Panc1 (cell line): Measurements from ENCODE around the gene TRAPPC12. TPM values are rescaled to one million over a fixed set of nuclear protein-coding genes. Genes with fewer than 3 reads are reported as not detected.
"Not testable (repeated sequence)": the region's sequence is repeated elsewhere in the genome, so short reads cannot be mapped to it uniquely, and the experiment has no call there.

Experiments
- ATAC-seq: fragments of 200-7000 bp; cut with Tn5 transposase; 2 replicates; pipeline ENCODE4 v1.9.1; 2020; ENCODE audit warnings: mild to moderate bottlenecking, moderate library complexity
- BruUV-seq: library from RNA; stranded (reverse); fragments of 400-500 nt; replicated peaks from 2 replicates; lab custom pipeline; 2021; lab: Mats Ljungman, UMichigan
- CTCF ChIA-PET: fragments of 300-600 bp; sonication (Branson Sonifier 250); formaldehyde crosslinking; loops from one replicate; lab custom pipeline; 2022; ENCODE audit warnings: antibody characterized with exemption; lab: Charles Lee
- POLR2A ChIA-PET: fragments of 300-600 bp; sonication (Branson Sonifier 250); formaldehyde crosslinking; loops from one replicate; lab custom pipeline; 2022; ENCODE audit warnings: antibody characterized with exemption; lab: Charles Lee
- DNase-seq: peaks from one replicate; pipeline ENCODE4 v3.0.0-alpha.2; 2010; ENCODE audit warnings: low read depth, low spot score
- H3K27ac ChIP-seq: 2 replicates; pipeline ENCODE4 v1.5.1; 2011; ENCODE audit warnings: mild to moderate bottlenecking, low read length, inconsistent platforms
- H3K27me3 ChIP-seq: fragments of 200-500 bp; sonication (Bioruptor generic); 2 replicates; pipeline ENCODE4 v1.6.0; 2014; ENCODE audit warnings: low read length, inconsistent platforms; ENCODE audit not compliant: control insufficient read depth, insufficient read depth
- H3K36me3 ChIP-seq: fragments of 200-500 bp; sonication (Bioruptor generic); 2 replicates; pipeline ENCODE4 v1.5.1; 2014; ENCODE audit warnings: inconsistent platforms, mild to moderate bottlenecking, low read length, moderate library complexity; ENCODE audit not compliant: control insufficient read depth, insufficient read depth
- H3K4me1 ChIP-seq: 2 replicates; pipeline ENCODE4 v1.5.1; 2011; ENCODE audit warnings: inconsistent platforms, mild to moderate bottlenecking, low read length, moderate library complexity; ENCODE audit not compliant: control insufficient read depth, insufficient read depth
- H3K4me3 ChIP-seq, 2 experiments: 2 replicates each; pipeline ENCODE4 v1.5.1; 2011 to 2012; ENCODE audit warnings: low read depth in 2 of 2, low read length in 2 of 2, mild to moderate bottlenecking in 2 of 2, inconsistent platforms in 1 of 2, moderate library complexity in 1 of 2
- H3K9me3 ChIP-seq: fragments of 200-500 bp; sonication (Bioruptor generic); 2 replicates; pipeline ENCODE4 v1.5.1; 2014; ENCODE audit warnings: low read depth, mild to moderate bottlenecking, inconsistent platforms, low read length, moderate library complexity; ENCODE audit not compliant: control insufficient read depth, insufficient read depth
- CTCF ChIP-seq: fragments of 450-650 bp; IDR thresholded peaks from 2 replicates; pipeline ENCODE4 v1.5.1; 2017; ENCODE audit warnings: mild to moderate bottlenecking
- POLR2AphosphoS5 ChIP-seq: IDR thresholded peaks from 2 replicates; pipeline ENCODE4 v1.6.1; 2012; ENCODE audit warnings: mild to moderate bottlenecking, low read depth, low read length, moderate library complexity
- REST ChIP-seq, 2 experiments: IDR thresholded peaks; 2 replicates each; pipeline ENCODE4 v1.6.1; 2011 to 2012; ENCODE audit warnings: low read depth in 2 of 2, control low read depth in 1 of 2, low read length in 1 of 2, mild to moderate bottlenecking in 1 of 2, moderate library complexity in 1 of 2; ENCODE audit not compliant: insufficient read depth in 1 of 2
- SIN3A ChIP-seq: IDR thresholded peaks from 2 replicates; pipeline ENCODE4 v1.6.1; 2012; ENCODE audit warnings: low read depth, mild to moderate bottlenecking, low read length, moderate library complexity, borderline replicate concordance; ENCODE audit not compliant: insufficient read depth
- TCF7L2 ChIP-seq: IDR thresholded peaks from 2 replicates; pipeline ENCODE4 v1.6.1; 2011; ENCODE audit warnings: mild to moderate bottlenecking, low read depth, low read length, inconsistent platforms
- in situ Hi-C: cut with HindIII; loops from 2 replicates; pipeline ENCODE4 v1.10.0; 2016; ENCODE audit warnings: low sequenced_read_pairs, low pct_unique_long_range_greater_than_20kb
- intact Hi-C: fragments of 100-400 bp; cut with micrococcal nuclease; formaldehyde crosslinking; loops from one replicate; pipeline ENCODE4 v1.10.0; 2022; ENCODE audit not compliant: unreplicated experiment
- total RNA-seq: library from RNA; stranded (reverse); gene quantifications from one replicate; pipeline ENCODE4 v1.2.1, GENCODE V29; 2021; ENCODE audit not compliant: unreplicated experiment

Gene TRAPPC12
- total RNA-seq, 1 experiment from 2014 or later, result 78.7 TPM

- intact Hi-C loops, result no loop called here
- no peaks in the 10 kb centered on the region for H3K9me3 ChIP-seq
Observed at GRCh38 chr2:3513026-3513810, 133.7 kb downstream of the TRAPPC12 start.

DNA sequence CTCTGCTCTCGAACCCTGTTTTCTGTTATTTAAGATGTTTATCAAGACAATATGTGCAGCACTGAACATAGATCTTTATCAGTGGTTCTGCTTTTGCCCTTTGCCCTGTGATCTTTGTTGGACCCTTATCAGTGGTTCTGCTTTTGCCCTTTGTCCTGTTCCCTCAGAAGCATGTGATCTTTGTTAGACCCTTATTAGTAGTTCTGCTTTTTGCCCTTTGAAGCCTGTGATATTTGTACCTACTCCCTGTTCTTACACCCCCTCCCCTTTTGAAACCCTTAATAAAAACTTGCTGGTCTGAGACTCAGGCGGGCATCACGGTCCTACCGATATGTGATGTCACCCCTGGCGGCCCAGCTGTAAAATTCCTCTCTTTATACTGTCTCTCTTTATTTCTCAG, 135.9 kb downstream of the TRAPPC12 start:
- BruUV-seq, H3K27me3 ChIP-seq, CTCF ChIA-PET, H3K4me3 ChIP-seq, H3K27ac ChIP-seq, in situ Hi-C loops, DNase-seq, intact Hi-C loops, H3K36me3 ChIP-seq, H3K9me3 ChIP-seq, ATAC-seq, POLR2A ChIA-PET: not testable (repeated sequence)
- peaks cover 12% of the 10 kb centered on the region for H3K4me1 ChIP-seq

More at GRCh38 chr2:3513026-3513810, 133.7 kb downstream of the TRAPPC12 start:
- no TSS peak for BruUV-seq
- ChIA-PET POLR2A (interaction anchor here (0.7 kb wide), 1 partner anchor 8 kb away, joined by 3 read pairs; no protein-coding TSS in a partner anchor), CTCF (no interaction called here)
- in situ Hi-C loops, result no loop called here
- DNase-seq (no peak), ATAC-seq (no peak)
- Histone ChIP-seq H3K27ac (no peak overlapping the region), H3K4me3 (no peak overlapping the region), H3K27me3 (no peaks in the 10 kb centered on the region), H3K4me1 (peaks cover 6% of the 10 kb centered on the region), H3K36me3 (no peaks in the 10 kb centered on the region; the same call in 1 of the 2 replicates)
- no peak for TF ChIP-seq REST (IDR thresholded peaks at IDR 0.05; ENCODE audit: insufficient read depth in 1 of 2, low read depth in 2 of 2, low read length in 1 of 2)
- no peak for TF ChIP-seq POLR2AphosphoS5
- TF ChIP-seq TCF7L2, result no peak
- TF ChIP-seq SIN3A, result no peak
- TF ChIP-seq CTCF, result no peak

- no peak for DNase-seq
- CTCF ChIA-PET, result no interaction called here
- Histone ChIP-seq H3K4me3 (no peak overlapping the region), H3K27me3 (no peaks in the 10 kb centered on the region), H3K36me3 (no peaks in the 10 kb centered on the region; the same call in 1 of the 2 replicates), H3K9me3 (no peaks in the 10 kb centered on the region), H3K27ac (no peak overlapping the region), H3K4me1 (peaks cover 12% of the 10 kb centered on the region)
- no TSS peak for BruUV-seq
- POLR2A ChIA-PET, result interaction anchor here (0.6 to 1.0 kb wide), 2 partner anchors 11 to 58 kb away, joined by 3 read pairs; partner anchors contain the start of gene RPS7
- no peak for ATAC-seq
- no peak for TF ChIP-seq TCF7L2
- no peak for TF ChIP-seq REST (IDR thresholded peaks at IDR 0.05; ENCODE audit: insufficient read depth in 1 of 2, low read depth in 2 of 2, low read length in 1 of 2)
- no peak for TF ChIP-seq POLR2AphosphoS5
- no peak for TF ChIP-seq CTCF
- no peak for TF ChIP-seq SIN3A
- in situ Hi-C loops (no loop called here), intact Hi-C loops (no loop called here)
Observed at GRCh38 chr2:3516831-3517230, 137.3 kb downstream of the TRAPPC12 start.
